Gastrocnemius medialis (tissue), 4 donors: ENCODE measurements around the gene VWA8.

Source experiments
- POLR2A ChIP-seq, 2 donors: fragments of 450-650 bp; IDR thresholded peaks; one replicate each; pipeline ENCODE4 v1.6.1; 2017; ENCODE audit warnings: antibody characterized with exemption in 2 of 2, mild to moderate bottlenecking in 2 of 2, moderate library complexity in 2 of 2
- TF ChIP-seq, protein P1 (sequence below), 5 experiments: fragments of 450-650 bp in 3 of 5; fragments of 200-600 bp in 2 of 5; sonication (generic) in 2 of 5; IDR thresholded peaks in 4 of 5; conservative IDR thresholded peaks in 1 of 5; 1 replicate in 4 of 5; 2 replicates in 1 of 5; pipeline ENCODE4 v1.5.1; 2016 to 2019; ENCODE audit warnings: antibody characterized with exemption in 5 of 5, mild to moderate bottlenecking in 3 of 5, moderate library complexity in 3 of 5

DNA sequence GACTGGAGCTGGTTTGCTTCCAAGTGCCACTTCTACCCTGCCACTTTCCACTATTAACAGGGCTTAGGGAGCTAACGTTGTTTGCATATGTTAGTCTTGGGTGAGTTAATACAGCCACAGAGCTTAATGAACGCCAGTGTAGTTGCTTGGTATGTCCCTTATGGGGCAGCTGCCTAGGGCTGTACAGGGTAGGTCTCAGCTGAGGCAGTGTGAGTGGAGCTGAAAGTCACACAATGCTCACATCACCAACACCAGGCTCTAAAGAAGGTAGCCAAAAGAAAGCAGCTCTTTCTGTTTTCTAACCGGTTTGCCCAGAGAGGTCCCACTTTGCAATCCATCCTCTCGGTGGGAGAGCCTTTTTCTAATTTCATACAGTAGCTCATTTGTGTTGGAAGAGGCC, 317.4 kb downstream of the VWA8 start:
- TF ChIP-seq, protein P1, sequence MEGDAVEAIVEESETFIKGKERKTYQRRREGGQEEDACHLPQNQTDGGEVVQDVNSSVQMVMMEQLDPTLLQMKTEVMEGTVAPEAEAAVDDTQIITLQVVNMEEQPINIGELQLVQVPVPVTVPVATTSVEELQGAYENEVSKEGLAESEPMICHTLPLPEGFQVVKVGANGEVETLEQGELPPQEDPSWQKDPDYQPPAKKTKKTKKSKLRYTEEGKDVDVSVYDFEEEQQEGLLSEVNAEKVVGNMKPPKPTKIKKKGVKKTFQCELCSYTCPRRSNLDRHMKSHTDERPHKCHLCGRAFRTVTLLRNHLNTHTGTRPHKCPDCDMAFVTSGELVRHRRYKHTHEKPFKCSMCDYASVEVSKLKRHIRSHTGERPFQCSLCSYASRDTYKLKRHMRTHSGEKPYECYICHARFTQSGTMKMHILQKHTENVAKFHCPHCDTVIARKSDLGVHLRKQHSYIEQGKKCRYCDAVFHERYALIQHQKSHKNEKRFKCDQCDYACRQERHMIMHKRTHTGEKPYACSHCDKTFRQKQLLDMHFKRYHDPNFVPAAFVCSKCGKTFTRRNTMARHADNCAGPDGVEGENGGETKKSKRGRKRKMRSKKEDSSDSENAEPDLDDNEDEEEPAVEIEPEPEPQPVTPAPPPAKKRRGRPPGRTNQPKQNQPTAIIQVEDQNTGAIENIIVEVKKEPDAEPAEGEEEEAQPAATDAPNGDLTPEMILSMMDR (IDR thresholded peaks at IDR 0.05 in 4 of 5, conservative IDR thresholded peaks at IDR 0.05 in 1 of 5) = no peak
- no peak for TF ChIP-seq POLR2A (IDR thresholded peaks at IDR 0.05)
